ENCODE measurements around the gene CCDC183. TPM values are rescaled to one million over a fixed set of nuclear protein-coding genes. Genes with fewer than 3 reads are reported as not detected.

CCDC183 gene
- total and polyA plus RNA-seq, 8 donors, result 0.44 to 11.7 (median 10.0) TPM; not detected in 1

GRCh38 chr9:136851941-136852663, 56.0 kb downstream of the CCDC183 start, which contains the start of gene MAMDC4:
Gene MAMDC4, plus strand, starts transcription at chr9:136852346. Its CDS starts 71 bp downstream, at chr9:136852417.
- intact Hi-C loops (cut with DNase I), result loop anchor here in 1 of 2 donors (10.0 kb wide), 1 partner anchor 83 kb away; no protein-coding TSS in a partner anchor

GRCh38 chr9:136852664-136853595, 56.8 kb downstream of the CCDC183 start:
- peaks cover 0 to 15% of the 10 kb centered on the region in 2 donors for H3K36me3 ChIP-seq
- TF ChIP-seq CTCF (IDR thresholded peaks at IDR 0.05), result no peak
- ATAC-seq (no peak), DNase-seq (peak in 1 of 4 donors; percentile 73)
- H3K27me3 ChIP-seq, result peaks cover 0 to 7% of the 10 kb centered on the region in 2 donors
- no peak overlapping the region for H3K27ac ChIP-seq
- H3K4me3 ChIP-seq, result no peak overlapping the region
- intact Hi-C loops (cut with DNase I), result loop anchor here in 1 of 2 donors (10.0 kb wide), 1 partner anchor 82 kb away; no protein-coding TSS in a partner anchor
- peaks cover 14 to 22% of the 10 kb centered on the region in 2 donors for H3K4me1 ChIP-seq
- no peaks in the 10 kb centered on the region for H3K9me3 ChIP-seq

More at GRCh38 chr9:136851941-136852663, 56.0 kb downstream of the CCDC183 start, which contains the start of gene MAMDC4:
- H3K27ac ChIP-seq, result no peak within 1 kb of the TSS
- peaks cover 14 to 30% of the 10 kb centered on the region in 2 donors for H3K4me1 ChIP-seq
- DNase-seq, result peak in 1 of 4 donors; percentile 76
- no peak for ATAC-seq
- H3K27me3 ChIP-seq, result peaks cover under 1 to 15% of the 10 kb centered on the region in 2 donors
- no peaks in the 10 kb centered on the region for H3K9me3 ChIP-seq
- no peak for TF ChIP-seq CTCF (IDR thresholded peaks at IDR 0.05)
- H3K4me3 ChIP-seq, result no peak within 1 kb of the TSS
- H3K36me3 ChIP-seq, result peaks cover 0 to 15% of the 10 kb centered on the region in 2 donors

GRCh38 chr9:136853596-136854112, 57.5 kb downstream of the CCDC183 start:
- no peak for DNase-seq
- Histone ChIP-seq H3K9me3 (no peaks in the 10 kb centered on the region), H3K4me1 (peaks cover 14 to 19% of the 10 kb centered on the region in 2 donors), H3K27ac (no peak overlapping the region), H3K4me3 (no peak overlapping the region), H3K27me3 (no peaks in the 10 kb centered on the region), H3K36me3 (peaks cover 0 to 18% of the 10 kb centered on the region in 2 donors)
- intact Hi-C loops (cut with DNase I), result loop anchor here in 1 of 2 donors (10.0 kb wide), 1 partner anchor 81 kb away; no protein-coding TSS in a partner anchor
- ATAC-seq, result no peak
- no peak for TF ChIP-seq CTCF (IDR thresholded peaks at IDR 0.05)

- Histone ChIP-seq H3K27me3 (no peaks in the 10 kb centered on the region), H3K4me3 (no peak overlapping the region), H3K36me3 (peaks cover 0 to 21% of the 10 kb centered on the region in 2 donors), H3K27ac (no peak overlapping the region), H3K9me3 (no peaks in the 10 kb centered on the region), H3K4me1 (peaks cover 14 to 25% of the 10 kb centered on the region in 2 donors)
- DNase-seq, result peak in 1 of 4 donors; percentile 72
- intact Hi-C loops (cut with DNase I), result loop anchor here in 1 of 2 donors (10.0 kb wide), 1 partner anchor 81 kb away; no protein-coding TSS in a partner anchor
- ATAC-seq, result no peak
- TF ChIP-seq CTCF (IDR thresholded peaks at IDR 0.05), result no peak
These were observed 58.1 kb downstream of the CCDC183 start for GRCh38 chr9:136854113-136854841.
